ENCODE results near the gene LILRA2. TPM values are rescaled to one million over a fixed set of nuclear protein-coding genes. Genes with fewer than 3 reads are reported as not detected.

Gene LILRA2
- total RNA-seq = 0.22 TPM in 1 of 2 replicates, not detected in the other

DNA sequence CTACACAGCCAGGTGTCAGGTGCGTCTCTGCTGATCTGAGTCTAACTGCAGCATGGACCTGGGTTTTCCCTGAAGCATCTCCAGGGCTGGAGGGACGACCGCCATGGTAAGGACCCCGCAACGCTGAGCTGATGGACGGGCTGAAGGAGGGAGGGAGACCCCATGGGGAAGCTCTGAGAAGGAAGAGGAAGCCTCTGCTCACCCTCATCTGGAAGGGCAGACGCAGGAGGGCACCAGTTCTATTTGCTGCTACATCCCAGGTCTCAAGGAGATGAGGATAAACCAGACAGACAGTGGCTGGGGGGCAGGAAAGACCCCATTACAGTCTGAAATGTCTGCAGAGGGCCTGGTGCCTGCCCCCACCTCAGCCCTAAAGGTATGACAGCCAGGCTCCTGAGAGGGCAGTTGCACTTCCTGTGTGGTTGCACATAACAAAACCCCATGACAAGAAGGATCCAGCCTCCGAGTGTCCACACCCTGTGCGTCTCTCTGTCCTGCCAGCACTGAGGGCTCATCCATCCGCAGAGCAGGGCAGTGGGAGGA lies at the start of gene LILRA2:
LILRA2 (plus strand) TSS at position 461 of the 543 bp plus-strand sequence. CDS start 89 bp downstream, outside the sequence.
- CTCF ChIA-PET = interaction anchor here (2.5 kb wide), 1 partner anchor 79 kb away, joined by 5 read pairs; no protein-coding TSS in a partner anchor
- intact Hi-C loops (cut with micrococcal nuclease) = loop anchor here (5.0 kb wide), 1 partner anchor 44 kb away; no protein-coding TSS in a partner anchor
- TF ChIP-seq, protein P1, sequence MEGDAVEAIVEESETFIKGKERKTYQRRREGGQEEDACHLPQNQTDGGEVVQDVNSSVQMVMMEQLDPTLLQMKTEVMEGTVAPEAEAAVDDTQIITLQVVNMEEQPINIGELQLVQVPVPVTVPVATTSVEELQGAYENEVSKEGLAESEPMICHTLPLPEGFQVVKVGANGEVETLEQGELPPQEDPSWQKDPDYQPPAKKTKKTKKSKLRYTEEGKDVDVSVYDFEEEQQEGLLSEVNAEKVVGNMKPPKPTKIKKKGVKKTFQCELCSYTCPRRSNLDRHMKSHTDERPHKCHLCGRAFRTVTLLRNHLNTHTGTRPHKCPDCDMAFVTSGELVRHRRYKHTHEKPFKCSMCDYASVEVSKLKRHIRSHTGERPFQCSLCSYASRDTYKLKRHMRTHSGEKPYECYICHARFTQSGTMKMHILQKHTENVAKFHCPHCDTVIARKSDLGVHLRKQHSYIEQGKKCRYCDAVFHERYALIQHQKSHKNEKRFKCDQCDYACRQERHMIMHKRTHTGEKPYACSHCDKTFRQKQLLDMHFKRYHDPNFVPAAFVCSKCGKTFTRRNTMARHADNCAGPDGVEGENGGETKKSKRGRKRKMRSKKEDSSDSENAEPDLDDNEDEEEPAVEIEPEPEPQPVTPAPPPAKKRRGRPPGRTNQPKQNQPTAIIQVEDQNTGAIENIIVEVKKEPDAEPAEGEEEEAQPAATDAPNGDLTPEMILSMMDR (IDR thresholded peaks at IDR 0.05) = no peak
- POLR2A ChIA-PET = interaction anchor here (1.5 to 1.6 kb wide), 2 partner anchors 11 to 43 kb away, joined by 3 to 4 read pairs; no protein-coding TSS in a partner anchor
- Mint-ChIP-seq H3K4me3 (peak within 1 kb of the TSS; percentile 58), H3K4me1 (peaks cover 29% of the 10 kb centered on the region), H3K9me3 (no peaks in the 10 kb centered on the region), H3K36me3 (ENCODE audit: low read depth) (no peaks in the 10 kb centered on the region), H3K27me3 (peaks cover 5% of the 10 kb centered on the region), H3K27ac (peak within 1 kb of the TSS; percentile 62)
- DNase-seq (no peak), ATAC-seq (ENCODE audit: low read depth) (peak; percentile 58)

GRCh38 chr19:54525636-54526035 lies 48.0 kb upstream of the LILRA2 start:
- Mint-ChIP-seq H3K27ac (no peak overlapping the region), H3K9me3 (no peaks in the 10 kb centered on the region), H3K36me3 (ENCODE audit: low read depth) (no peaks in the 10 kb centered on the region), H3K4me1 (peaks cover 20% of the 10 kb centered on the region), H3K4me3 (no peak overlapping the region), H3K27me3 (peaks cover 24% of the 10 kb centered on the region)
- CTCF ChIA-PET = no interaction called here
- intact Hi-C loops (cut with micrococcal nuclease) = no loop called here
- TF ChIP-seq, protein P1 (IDR thresholded peaks at IDR 0.05) = no peak
- POLR2A ChIA-PET = no interaction called here
- no peak for DNase-seq
- no peak for ATAC-seq (ENCODE audit: low read depth)

GRCh38 chr19:54526972-54527371 lies 46.6 kb upstream of the LILRA2 start:
- CTCF ChIA-PET = no interaction called here
- peaks cover 11% of the 10 kb centered on the region for H3K4me1 Mint-ChIP-seq
- no peak overlapping the region for H3K4me3 Mint-ChIP-seq
- no peak overlapping the region for H3K27ac Mint-ChIP-seq
- intact Hi-C loops (cut with micrococcal nuclease) = no loop called here
- no peak for DNase-seq
- H3K9me3 Mint-ChIP-seq = no peaks in the 10 kb centered on the region
- TF ChIP-seq, protein P1 (IDR thresholded peaks at IDR 0.05) = no peak
- peaks cover 17% of the 10 kb centered on the region for H3K27me3 Mint-ChIP-seq
- ATAC-seq (ENCODE audit: low read depth) = no peak
- POLR2A ChIA-PET = no interaction called here
- H3K36me3 Mint-ChIP-seq (ENCODE audit: low read depth) = no peaks in the 10 kb centered on the region

DNA sequence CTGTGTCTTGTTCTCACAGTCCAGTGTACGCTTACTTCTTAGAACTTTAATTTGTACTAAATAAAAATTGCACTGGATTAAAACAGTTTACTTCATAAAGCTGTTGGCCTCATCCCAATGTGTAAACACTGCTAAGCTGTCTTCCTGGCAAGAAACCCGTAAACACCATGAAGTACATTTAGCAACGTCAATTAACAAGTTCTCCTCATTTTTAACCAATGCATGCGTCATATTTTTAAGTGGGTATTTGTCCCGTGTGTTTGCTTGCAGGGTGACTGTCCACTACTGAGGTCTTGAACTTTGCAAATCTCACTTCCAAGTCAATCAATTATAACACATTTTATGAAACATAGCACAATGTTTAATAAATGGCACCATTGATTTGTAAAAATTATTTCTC lies 42.7 kb upstream of the LILRA2 start:
- no peaks in the 10 kb centered on the region for H3K9me3 Mint-ChIP-seq
- no peak overlapping the region for H3K27ac Mint-ChIP-seq
- peaks cover 18% of the 10 kb centered on the region for H3K4me1 Mint-ChIP-seq
- TF ChIP-seq, protein P1 (IDR thresholded peaks at IDR 0.05) = no peak
- no peaks in the 10 kb centered on the region for H3K36me3 Mint-ChIP-seq (ENCODE audit: low read depth)
- ChIA-PET POLR2A (no interaction called here), CTCF (no interaction called here)
- H3K27me3 Mint-ChIP-seq = peaks cover 9% of the 10 kb centered on the region
- intact Hi-C loops (cut with micrococcal nuclease) = no loop called here
- ATAC-seq (ENCODE audit: low read depth) = no peak
- H3K4me3 Mint-ChIP-seq = no peak overlapping the region
- DNase-seq = no peak

DNA sequence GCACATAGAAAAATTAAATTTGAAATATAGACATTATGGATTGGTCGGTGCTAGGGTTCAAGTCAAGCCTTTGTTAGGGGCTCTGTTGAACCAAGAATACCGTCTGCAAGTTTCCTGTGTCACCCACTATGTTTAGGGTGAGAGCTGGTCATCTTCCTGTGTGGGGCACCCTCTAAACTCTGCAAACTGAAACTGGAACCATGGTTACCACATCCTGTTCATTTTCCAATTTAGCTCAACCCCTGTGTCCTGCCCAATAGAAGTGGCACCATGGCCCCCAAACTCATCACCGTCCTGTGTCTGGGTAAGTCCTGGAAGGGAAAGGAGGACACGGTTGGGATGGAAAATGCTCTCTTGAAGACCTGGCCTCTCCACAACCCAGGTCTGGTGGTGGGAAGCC lies 41.1 kb upstream of the LILRA2 start:
- TF ChIP-seq, protein P1 (IDR thresholded peaks at IDR 0.05) = no peak
- Mint-ChIP-seq H3K27me3 (peaks cover 4% of the 10 kb centered on the region), H3K4me1 (peaks cover 18% of the 10 kb centered on the region), H3K9me3 (no peaks in the 10 kb centered on the region), H3K4me3 (peak overlapping the region; percentile 36), H3K27ac (no peak overlapping the region), H3K36me3 (ENCODE audit: low read depth) (no peaks in the 10 kb centered on the region)
- DNase-seq = no peak
- CTCF ChIA-PET = no interaction called here
- intact Hi-C loops (cut with micrococcal nuclease) = no loop called here
- POLR2A ChIA-PET = no interaction called here
- ATAC-seq (ENCODE audit: low read depth) = peak; percentile 58
